K562 (cell line): ENCODE measurements around the gene EZH2. TPM values are rescaled to one million over a fixed set of nuclear protein-coding genes. Genes with fewer than 3 reads are reported as not detected.

Experiments used
- AFF4 ChIP-seq: sonication (generic); formaldehyde crosslinking; IDR thresholded peaks from 2 replicates; pipeline ENCODE4 v1.8.0; 2023; ENCODE audit warnings: mild to moderate bottlenecking, missing genetic modification reagents
- BRCA1 ChIP-seq, 2 experiments: fragments of 450-650 bp in 1 of 2; sonication (generic) in 1 of 2; formaldehyde crosslinking in 1 of 2; IDR thresholded peaks; 2 replicates each; pipeline versions ENCODE4 v1.5.0 to v1.6.1; 2017 to 2020; ENCODE audit warnings: mild to moderate bottlenecking in 1 of 2, missing genetic modification reagents in 1 of 2
- C11orf30 ChIP-seq: fragments of 450-650 bp; IDR thresholded peaks from 2 replicates; pipeline ENCODE4 v1.6.1; 2016; ENCODE audit warnings: low read depth, mild to moderate bottlenecking
- CEBPG ChIP-seq, 3 experiments: fragments of 200-800 bp in 1 of 3; sonication (Bioruptor generic) in 1 of 3; sonication (generic) in 1 of 3; formaldehyde crosslinking in 1 of 3; IDR thresholded peaks in 2 of 3; conservative IDR thresholded peaks in 1 of 3; 2 replicates each; pipeline versions ENCODE4 v1.6.1 to v1.8.0; 2016 to 2022; ENCODE audit warnings: missing compliant biosample characterization in 2 of 3, missing genetic modification characterization in 2 of 3, mild to moderate bottlenecking in 1 of 3, missing genetic modification reagents in 1 of 3
- DPF2 ChIP-seq: fragments of 450-650 bp; IDR thresholded peaks from 2 replicates; pipeline ENCODE4 v1.6.1; 2016
- EP400 ChIP-seq: fragments of 450-650 bp; IDR thresholded peaks from 2 replicates; pipeline ENCODE4 v1.6.1; 2017; ENCODE audit warnings: antibody characterized with exemption, mild to moderate bottlenecking, moderate library complexity
- GABPB1 ChIP-seq: sonication (generic); formaldehyde crosslinking; IDR thresholded peaks from 2 replicates; pipeline ENCODE4 v1.8.0; 2022; ENCODE audit warnings: mild to moderate bottlenecking, missing genetic modification reagents
- ILF3 ChIP-seq: fragments of 450-650 bp; IDR thresholded peaks from 2 replicates; pipeline ENCODE4 v1.6.1; 2018; ENCODE audit warnings: antibody characterized with exemption, mild to moderate bottlenecking, moderate library complexity, borderline replicate concordance
- JUNB ChIP-seq: fragments of 450-650 bp; formaldehyde crosslinking; conservative IDR thresholded peaks from 2 replicates; pipeline ENCODE4 v1.4.0; 2020; ENCODE audit warnings: mild to moderate bottlenecking
- KLF6 ChIP-seq: fragments of 250-450 bp; sonication (Bioruptor Pico); IDR thresholded peaks from 2 replicates; pipeline ENCODE4 v1.4.0; 2020; ENCODE audit warnings: mild to moderate bottlenecking, moderate library complexity, borderline replicate concordance
- MAFF ChIP-seq: IDR thresholded peaks from 2 replicates; pipeline ENCODE4 v1.6.1; 2012; ENCODE audit warnings: low read length, improper control_type of control experiment
- NFATC3 ChIP-seq: fragments of 450-650 bp; IDR thresholded peaks from 2 replicates; pipeline ENCODE4 v1.6.1; 2017; ENCODE audit warnings: mild to moderate bottlenecking
- POLR2AphosphoS5 ChIP-seq: IDR thresholded peaks from 2 replicates; pipeline ENCODE4 v1.6.1; 2011; ENCODE audit warnings: mild to moderate bottlenecking, low read depth, low read length, moderate library complexity; ENCODE audit not compliant: control insufficient read depth, insufficient read depth
- SETDB1 ChIP-seq: IDR thresholded peaks from one replicate; pipeline ENCODE4 v1.6.1; 2012; ENCODE audit warnings: low read length, control low read depth, inconsistent platforms
- SMAD4 ChIP-seq: fragments of 250-450 bp; sonication (Bioruptor Pico); conservative IDR thresholded peaks from 2 replicates; pipeline ENCODE4 v1.8.0; 2021; ENCODE audit warnings: inconsistent platforms, mild to moderate bottlenecking, moderate library complexity
- SOX6 ChIP-seq: fragments of 450-650 bp; IDR thresholded peaks from 2 replicates; pipeline ENCODE4 v1.6.1; 2014; ENCODE audit warnings: mild to moderate bottlenecking
- TCF15 ChIP-seq: fragments of 250-450 bp; sonication (Bioruptor Pico); IDR thresholded peaks from 2 replicates; pipeline ENCODE4 v1.8.0; 2022; ENCODE audit warnings: moderate library complexity, mild to moderate bottlenecking, inconsistent platforms
- TEAD2 ChIP-seq: fragments of 450-650 bp; IDR thresholded peaks from 2 replicates; pipeline ENCODE4 v1.6.1; 2016; ENCODE audit warnings: missing genetic modification characterization, control low read depth, missing compliant biosample characterization
- THAP7 ChIP-seq: fragments of 250-450 bp; sonication (Bioruptor Pico); IDR thresholded peaks from 2 replicates; pipeline ENCODE4 v1.5.0; 2021
- THRAP3 ChIP-seq: fragments of 450-650 bp; IDR thresholded peaks from 2 replicates; pipeline ENCODE4 v1.6.1; 2016; ENCODE audit warnings: mild to moderate bottlenecking, inconsistent platforms, borderline replicate concordance
- ZNF239 ChIP-seq: fragments of 250-450 bp; sonication (Bioruptor Pico); IDR thresholded peaks from 2 replicates; pipeline ENCODE4 v1.4.0; 2020; ENCODE audit warnings: mild to moderate bottlenecking
- ZNF24 ChIP-seq: fragments of 450-650 bp; IDR thresholded peaks from 2 replicates; pipeline ENCODE4 v1.6.1; 2016
- ZNF561 ChIP-seq: fragments of 450-650 bp; formaldehyde crosslinking; conservative IDR thresholded peaks from 2 replicates; pipeline ENCODE4 v1.4.0; 2020; ENCODE audit warnings: mild to moderate bottlenecking, moderate library complexity
- polyA plus RNA-seq, 8 experiments: library from polyadenylated mRNA; depleted of rRNA in 4 of 8; stranded (reverse) in 5 of 8; unstranded in 3 of 8; fragments of >200 nt; fragmentation: Nextera tagmentation in 2 of 8; fragmentation: Illumina TruSeq in 1 of 8; extraction: Ambion mirVana in 2 of 8; extraction: Trizol in 1 of 8; gene quantifications; 2 replicates each; pipeline versions ENCODE4 v1.2.1 to v1.2.3, GENCODE V29; 2011 to 2014; ENCODE audit warnings: inconsistent platforms in 1 of 8, missing spikeins in 1 of 8
- total RNA-seq, 7 experiments: library from RNA; depleted of rRNA in 6 of 7; stranded (reverse); fragments of >200 nt in 6 of 7; fragmentation: Illumina TruSeq in 2 of 7; extraction: Trizol in 2 of 7; gene quantifications; 2 replicates each; pipeline versions ENCODE4 v1.2.1 to v1.2.3, GENCODE V29; 2011 to 2021; ENCODE audit warnings: low replicate concordance in 1 of 7

EZH2 gene
- total and polyA plus RNA-seq, 9 of the 15 experiments (the other 6 are each of a cell fraction or from before 2014, with no cell fraction given) = 48.7 to 175 (median 98.6) TPM

- TF ChIP-seq THRAP3 (no peak), EP400 (0 out of 2 replicates have a peak, but pooled peaks have one; percentile 4), BRCA1 (IDR thresholded peaks at IDR 0.05) (no peak), BRCA1 (CRISPR knock-in tag; IDR thresholded peaks at IDR 0.05) (no peak), SMAD4 (no peak), JUNB (CRISPR knock-in tag) (no peak), AFF4 (CRISPR knock-in tag) (0 out of 2 replicates have a peak, but pooled peaks have one; percentile 42), POLR2AphosphoS5 (0 out of 2 replicates have a peak, but pooled peaks have one; percentile 21), DPF2 (peak; percentile 58; the same call in 1 of the 2 replicates), C11orf30 (peak; percentile 45; the same call in 1 of the 2 replicates), ZNF239 (CRISPR knock-in tag) (no peak), TEAD2 (no peak), GABPB1 (CRISPR knock-in tag) (no peak), THAP7 (no peak), ZNF24 (no peak), SOX6 (0 out of 2 replicates have a peak, but pooled peaks have one; percentile 8), MAFF (peak; percentile 6; the same call in 1 of the 2 replicates), TCF15 (CRISPR knock-in tag) (no peak), ZNF561 (no peak), SETDB1 (no peak), KLF6 (CRISPR knock-in tag) (no peak), ILF3 (no peak), CEBPG (CRISPR knock-in tag; IDR thresholded peaks at IDR 0.05) (0 out of 2 replicates have a peak, but pooled peaks have one; percentile 8), CEBPG (tag; conservative IDR thresholded peaks at IDR 0.05 in 1 of 2, IDR thresholded peaks at IDR 0.05 in 1 of 2) (peak in 1 of 2 experiments; percentile 66; a peak in 2 of 4 replicates), NFATC3 (no peak)
Observed at GRCh38 chr7:148849393-148850098, 34.5 kb downstream of the EZH2 start (continued).
